ENCODE results near the gene CCR3.

GRCh38 chr3:46303240-46303639 is 61.0 kb downstream of the CCR3 start:
- TF ChIP-seq CTCF (IDR thresholded peaks at IDR 0.05) (no peak), POLR2A (IDR thresholded peaks at IDR 0.05) (no peak)

All from thyroid gland (tissue), 4 donors.